ENCODE results near the gene HIVEP3. TPM values are rescaled to one million over a fixed set of nuclear protein-coding genes. Genes with fewer than 3 reads are reported as not detected.

HIVEP3 gene
- total and polyA plus RNA-seq, 2 of the 13 experiments (the other 11 are each of a cell fraction or from before 2014, with no cell fraction given) = 0.05 TPM; not detected in 1

DNA sequence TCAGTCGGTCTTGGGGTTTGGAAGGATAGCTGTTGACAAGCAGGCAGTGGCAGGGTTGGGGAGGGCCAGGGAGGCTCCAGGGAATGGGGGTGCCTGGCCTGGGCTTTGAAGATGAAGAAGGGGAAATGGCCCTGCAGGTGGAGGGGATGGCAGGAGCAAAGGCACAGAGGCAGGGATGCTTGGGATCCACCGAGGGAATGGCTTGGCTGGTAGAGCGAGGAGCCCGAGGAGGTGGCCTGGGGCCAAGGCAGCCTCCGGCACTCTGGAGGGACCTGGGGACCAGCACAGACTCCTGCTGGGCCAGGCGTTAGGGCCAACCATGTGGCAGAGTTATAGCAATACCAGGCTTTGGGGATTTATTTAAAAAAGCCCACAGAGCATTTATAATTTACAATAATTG lies 371.4 kb downstream of the HIVEP3 start:
- no peaks in the 10 kb centered on the region for H3K36me3 ChIP-seq (replicated peaks in 1 of 2; ENCODE audit: control insufficient read depth in 1 of 2, insufficient read depth in 2 of 2, low read length in 2 of 2)
- no peak overlapping the region for H3K9ac ChIP-seq (ENCODE audit: insufficient read depth, low read depth, low read length)
- peaks cover 8% of the 10 kb centered on the region for H3K9me3 ChIP-seq (ENCODE audit: low read length)
- no peak overlapping the region for H3K4me3 ChIP-seq (replicated peaks in 1 of 3; ENCODE audit: insufficient read depth in 1 of 3, low read depth in 2 of 3, low read length in 3 of 3)
- no peaks in the 10 kb centered on the region for H3K4me1 ChIP-seq (ENCODE audit: insufficient read depth, low read length)
- no peak for FAIRE-seq
- H3K27me3 ChIP-seq (ENCODE audit: control insufficient read depth in 1 of 2, insufficient read depth in 2 of 2, low read length in 2 of 2) = no peaks in the 10 kb centered on the region
- TF ChIP-seq ZZZ3 (CRISPR knock-in tag; IDR thresholded peaks at IDR 0.05; ENCODE audit: borderline replicate concordance) (no peak), ZMYM4 (CRISPR knock-in tag; IDR thresholded peaks at IDR 0.05) (no peak), CHCHD3 (CRISPR knock-in tag; IDR thresholded peaks at IDR 0.05) (no peak), MTA3 (CRISPR knock-in tag; IDR thresholded peaks at IDR 0.05) (no peak), ZSCAN12 (CRISPR knock-in tag; IDR thresholded peaks at IDR 0.05) (no peak), SP4 (CRISPR knock-in tag; IDR thresholded peaks at IDR 0.05) (no peak)
- TF ChIP-seq, protein P1, sequence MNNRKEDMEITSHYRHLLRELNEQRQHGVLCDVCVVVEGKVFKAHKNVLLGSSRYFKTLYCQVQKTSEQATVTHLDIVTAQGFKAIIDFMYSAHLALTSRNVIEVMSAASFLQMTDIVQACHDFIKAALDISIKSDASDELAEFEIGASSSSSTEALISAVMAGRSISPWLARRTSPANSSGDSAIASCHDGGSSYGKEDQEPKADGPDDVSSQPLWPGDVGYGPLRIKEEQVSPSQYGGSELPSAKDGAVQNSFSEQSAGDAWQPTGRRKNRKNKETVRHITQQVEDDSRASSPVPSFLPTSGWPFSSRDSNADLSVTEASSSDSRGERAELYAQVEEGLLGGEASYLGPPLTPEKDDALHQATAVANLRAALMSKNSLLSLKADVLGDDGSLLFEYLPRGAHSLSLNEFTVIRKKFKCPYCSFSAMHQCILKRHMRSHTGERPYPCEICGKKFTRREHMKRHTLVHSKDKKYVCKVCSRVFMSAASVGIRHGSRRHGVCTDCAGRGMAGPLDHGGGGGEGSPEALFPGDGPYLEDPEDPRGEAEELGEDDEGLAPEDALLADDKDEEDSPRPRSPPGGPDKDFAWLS (CRISPR knock-in tag; IDR thresholded peaks at IDR 0.05; ENCODE audit: borderline replicate concordance) = no peak
- H3K79me2 ChIP-seq (ENCODE audit: insufficient read depth, low read length) = no peaks in the 10 kb centered on the region
- H4K20me1 ChIP-seq (ENCODE audit: insufficient read depth, low read length) = no peaks in the 10 kb centered on the region
- ChIA-PET POLR2A (no interaction called here), CTCF (ENCODE audit: low intra/inter-chr PET ratio, low total read pairs) (no interaction called here)
- WGBS (ENCODE audit: low lambda C conversion rate) = 23% methylated on average over 4 of the region's 6 CpGs
- ATAC-seq = no peak
- in situ Hi-C loops (cut with HindIII; ENCODE audit: extremely low pct_ligation_motif_present, low pct_unique_long_range_greater_than_20kb) (no loop called here), intact Hi-C loops (cut with micrococcal nuclease; ENCODE audit: unreplicated experiment) (no loop called here)
- H2AFZ ChIP-seq (ENCODE audit: low read length) = no peak overlapping the region
- no peak overlapping the region for H3K4me2 ChIP-seq (ENCODE audit: low read depth, low read length)
- no peak for DNase-seq (ENCODE audit: low spot score)
- BruUV-seq (replicated peaks) = no TSS peak
- no peak overlapping the region for H3K27ac ChIP-seq (ENCODE audit: extremely low read length, insufficient read depth, low read length)

DNA sequence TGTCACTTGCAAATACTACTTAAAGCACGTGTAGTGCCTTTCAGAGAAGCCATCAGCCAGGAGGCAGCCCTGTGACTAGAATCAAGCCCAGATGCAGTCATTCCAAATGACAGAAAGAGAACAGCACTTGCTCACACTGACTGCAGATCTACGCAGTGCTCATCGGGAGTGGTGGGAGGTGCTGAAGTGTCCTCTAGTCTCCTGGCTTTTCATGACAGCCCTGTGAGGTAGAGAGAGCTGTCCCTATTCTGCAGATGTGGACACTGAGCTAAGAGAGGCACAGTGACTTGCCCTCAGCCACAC lies 371.9 kb downstream of the HIVEP3 start:
- 27% methylated on average over 3 of the region's 3 CpGs for WGBS (ENCODE audit: low lambda C conversion rate)
- CTCF ChIA-PET (ENCODE audit: low intra/inter-chr PET ratio, low total read pairs) = no interaction called here
- Histone ChIP-seq H3K36me3 (replicated peaks in 1 of 2; ENCODE audit: control insufficient read depth in 1 of 2, insufficient read depth in 2 of 2, low read length in 2 of 2) (no peaks in the 10 kb centered on the region), H3K4me1 (ENCODE audit: insufficient read depth, low read length) (no peaks in the 10 kb centered on the region), H4K20me1 (ENCODE audit: insufficient read depth, low read length) (no peaks in the 10 kb centered on the region), H3K9me3 (ENCODE audit: low read length) (peaks cover 8% of the 10 kb centered on the region), H3K79me2 (ENCODE audit: insufficient read depth, low read length) (no peaks in the 10 kb centered on the region), H3K4me2 (ENCODE audit: low read depth, low read length) (no peak overlapping the region), H3K27me3 (ENCODE audit: control insufficient read depth in 1 of 2, insufficient read depth in 2 of 2, low read length in 2 of 2) (no peaks in the 10 kb centered on the region), H2AFZ (ENCODE audit: low read length) (no peak overlapping the region), H3K9ac (ENCODE audit: insufficient read depth, low read depth, low read length) (no peak overlapping the region), H3K4me3 (replicated peaks in 1 of 3; ENCODE audit: insufficient read depth in 1 of 3, low read depth in 2 of 3, low read length in 3 of 3) (no peak overlapping the region), H3K27ac (ENCODE audit: extremely low read length, insufficient read depth, low read length) (no peak overlapping the region)
- TF ChIP-seq ZFP36L2 (CRISPR knock-in tag; IDR thresholded peaks at IDR 0.05) (no peak), ZFY (CRISPR knock-in tag; IDR thresholded peaks at IDR 0.05) (no peak), MIER3 (CRISPR knock-in tag; IDR thresholded peaks at IDR 0.05; ENCODE audit: borderline replicate concordance) (no peak), ZNF7 (CRISPR knock-in tag; IDR thresholded peaks at IDR 0.05) (no peak), ZKSCAN1 (IDR thresholded peaks at IDR 0.05; ENCODE audit: low read length) (no peak), GABPB1 (CRISPR knock-in tag; IDR thresholded peaks at IDR 0.05) (no peak), HNRNPUL1 (IDR thresholded peaks at IDR 0.05; ENCODE audit: low read depth, low read length) (no peak)
- TF ChIP-seq, protein P2, sequence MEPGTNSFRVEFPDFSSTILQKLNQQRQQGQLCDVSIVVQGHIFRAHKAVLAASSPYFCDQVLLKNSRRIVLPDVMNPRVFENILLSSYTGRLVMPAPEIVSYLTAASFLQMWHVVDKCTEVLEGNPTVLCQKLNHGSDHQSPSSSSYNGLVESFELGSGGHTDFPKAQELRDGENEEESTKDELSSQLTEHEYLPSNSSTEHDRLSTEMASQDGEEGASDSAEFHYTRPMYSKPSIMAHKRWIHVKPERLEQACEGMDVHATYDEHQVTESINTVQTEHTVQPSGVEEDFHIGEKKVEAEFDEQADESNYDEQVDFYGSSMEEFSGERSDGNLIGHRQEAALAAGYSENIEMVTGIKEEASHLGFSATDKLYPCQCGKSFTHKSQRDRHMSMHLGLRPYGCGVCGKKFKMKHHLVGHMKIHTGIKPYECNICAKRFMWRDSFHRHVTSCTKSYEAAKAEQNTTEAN (CRISPR knock-in tag; conservative IDR thresholded peaks at IDR 0.05) = no peak
- in situ Hi-C loops (cut with HindIII; ENCODE audit: extremely low pct_ligation_motif_present, low pct_unique_long_range_greater_than_20kb) = no loop called here
- no peak for DNase-seq (ENCODE audit: low spot score)
- no peak for ATAC-seq
- intact Hi-C loops (cut with micrococcal nuclease; ENCODE audit: unreplicated experiment) = no loop called here
- BruUV-seq (replicated peaks) = no TSS peak
- POLR2A ChIA-PET = no interaction called here
- FAIRE-seq = no peak

Measured in HepG2 (cell line).